HCT116 (cell line): ENCODE measurements around the gene AARS2.

Experiments used
- CTCF ChIP-seq, 3 experiments: fragments of 200-600 bp in 1 of 3; sonication (generic) in 1 of 3; IDR thresholded peaks in 2 of 3; conservative IDR thresholded peaks in 1 of 3; 2 replicates each; pipeline ENCODE4 v1.5.1; 2012 to 2017; ENCODE audit warnings: low read depth in 2 of 3, low read length in 2 of 3, antibody characterized with exemption in 1 of 3, borderline replicate concordance in 1 of 3, control low read depth in 1 of 3, mild to moderate bottlenecking in 1 of 3, mixed read lengths in 1 of 3, mixed run types in 1 of 3, moderate library complexity in 1 of 3; ENCODE audit not compliant: insufficient read depth in 1 of 3
- EZH2 ChIP-seq: fragments of 200-600 bp; sonication (generic); IDR thresholded peaks from 2 replicates; pipeline ENCODE4 v1.6.1; 2017; ENCODE audit warnings: antibody characterized with exemption, mixed run types
- EZH2phosphoT487 ChIP-seq: fragments of 200-600 bp; IDR thresholded peaks from 2 replicates; pipeline ENCODE4 v1.6.1; 2018; ENCODE audit warnings: antibody characterized with exemption, borderline replicate concordance
- MAX ChIP-seq: IDR thresholded peaks from 2 replicates; pipeline ENCODE4 v1.6.1; 2012
- POLR2A ChIP-seq: IDR thresholded peaks from 2 replicates; pipeline ENCODE4 v1.7.0; 2011; ENCODE audit warnings: borderline replicate concordance; ENCODE audit not compliant: insufficient read depth, insufficient read length; ENCODE audit errors: extremely low read depth
- POLR2AphosphoS5 ChIP-seq: IDR thresholded peaks from 2 replicates; pipeline ENCODE4 v1.6.1; 2011; ENCODE audit warnings: mild to moderate bottlenecking, low read depth, low read length, moderate library complexity

GRCh38 chr6:44264154-44265006 is 48.8 kb downstream of the AARS2 start:
- TF ChIP-seq CTCF (IDR thresholded peaks at IDR 0.05 in 2 of 3, conservative IDR thresholded peaks at IDR 0.05 in 1 of 3; ENCODE audit: borderline replicate concordance in 1 of 3, insufficient read depth in 1 of 3, low read depth in 2 of 3, low read length in 2 of 3) = no peak
- peak; percentile 41; the same call in 1 of the 2 replicates for TF ChIP-seq MAX
- no peak for TF ChIP-seq EZH2phosphoT487
- TF ChIP-seq POLR2AphosphoS5 = no peak
- no peak for TF ChIP-seq POLR2A
- TF ChIP-seq EZH2 = no peak
